Measurements from ENCODE around the gene IRGM.

Gene IRGM

GRCh38 chr5:150895431-150896428, 49.4 kb downstream of the IRGM start:
- DNase-seq (ENCODE audit: low read depth), result no peak
